NB4 (cell line): ENCODE results near the gene ITGB3.

Experiments used
- MYC ChIP-seq: IDR thresholded peaks from 2 replicates; pipeline ENCODE4 v1.6.1; 2011; ENCODE audit warnings: low read depth, low read length
- POLR2A ChIP-seq: IDR thresholded peaks from 2 replicates; pipeline ENCODE4 v1.6.1; 2011; ENCODE audit warnings: mild to moderate bottlenecking; ENCODE audit not compliant: insufficient read length; ENCODE audit errors: extremely low read depth
- TF ChIP-seq, protein P1 (sequence below): IDR thresholded peaks from one replicate; pipeline ENCODE4 v1.5.1; 2012; ENCODE audit warnings: low read depth, low read length
- TF ChIP-seq, protein P2 (sequence below): IDR thresholded peaks from 2 replicates; pipeline ENCODE4 v1.6.1; 2011; ENCODE audit warnings: low read depth, low read length

DNA sequence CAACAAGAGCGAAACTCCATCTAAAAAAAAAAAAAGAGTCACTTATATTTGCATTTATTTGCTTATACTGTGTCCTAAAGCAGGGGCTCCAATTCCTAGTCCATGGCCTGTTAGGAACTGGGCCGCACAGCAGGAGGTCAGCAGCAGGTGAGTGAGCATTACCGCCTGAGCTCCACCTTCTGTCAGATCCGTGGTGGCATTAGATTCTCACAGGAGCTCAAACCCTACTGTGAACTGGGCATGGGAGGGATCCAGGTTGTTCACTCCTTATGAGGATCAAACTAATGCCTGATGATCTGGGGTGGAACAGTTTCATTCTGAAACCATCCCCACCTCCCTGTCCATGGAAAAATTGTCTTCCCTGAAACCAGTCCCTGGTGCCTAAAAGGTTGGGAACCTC, 24.9 kb downstream of the ITGB3 start:
- TF ChIP-seq, protein P1, sequence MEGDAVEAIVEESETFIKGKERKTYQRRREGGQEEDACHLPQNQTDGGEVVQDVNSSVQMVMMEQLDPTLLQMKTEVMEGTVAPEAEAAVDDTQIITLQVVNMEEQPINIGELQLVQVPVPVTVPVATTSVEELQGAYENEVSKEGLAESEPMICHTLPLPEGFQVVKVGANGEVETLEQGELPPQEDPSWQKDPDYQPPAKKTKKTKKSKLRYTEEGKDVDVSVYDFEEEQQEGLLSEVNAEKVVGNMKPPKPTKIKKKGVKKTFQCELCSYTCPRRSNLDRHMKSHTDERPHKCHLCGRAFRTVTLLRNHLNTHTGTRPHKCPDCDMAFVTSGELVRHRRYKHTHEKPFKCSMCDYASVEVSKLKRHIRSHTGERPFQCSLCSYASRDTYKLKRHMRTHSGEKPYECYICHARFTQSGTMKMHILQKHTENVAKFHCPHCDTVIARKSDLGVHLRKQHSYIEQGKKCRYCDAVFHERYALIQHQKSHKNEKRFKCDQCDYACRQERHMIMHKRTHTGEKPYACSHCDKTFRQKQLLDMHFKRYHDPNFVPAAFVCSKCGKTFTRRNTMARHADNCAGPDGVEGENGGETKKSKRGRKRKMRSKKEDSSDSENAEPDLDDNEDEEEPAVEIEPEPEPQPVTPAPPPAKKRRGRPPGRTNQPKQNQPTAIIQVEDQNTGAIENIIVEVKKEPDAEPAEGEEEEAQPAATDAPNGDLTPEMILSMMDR, result no peak
- TF ChIP-seq POLR2A (no peak), MYC (no peak)
- TF ChIP-seq, protein P2, sequence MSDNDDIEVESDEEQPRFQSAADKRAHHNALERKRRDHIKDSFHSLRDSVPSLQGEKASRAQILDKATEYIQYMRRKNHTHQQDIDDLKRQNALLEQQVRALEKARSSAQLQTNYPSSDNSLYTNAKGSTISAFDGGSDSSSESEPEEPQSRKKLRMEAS, result no peak
